Measurements from ENCODE around the gene NPL.

NPL gene

DNA sequence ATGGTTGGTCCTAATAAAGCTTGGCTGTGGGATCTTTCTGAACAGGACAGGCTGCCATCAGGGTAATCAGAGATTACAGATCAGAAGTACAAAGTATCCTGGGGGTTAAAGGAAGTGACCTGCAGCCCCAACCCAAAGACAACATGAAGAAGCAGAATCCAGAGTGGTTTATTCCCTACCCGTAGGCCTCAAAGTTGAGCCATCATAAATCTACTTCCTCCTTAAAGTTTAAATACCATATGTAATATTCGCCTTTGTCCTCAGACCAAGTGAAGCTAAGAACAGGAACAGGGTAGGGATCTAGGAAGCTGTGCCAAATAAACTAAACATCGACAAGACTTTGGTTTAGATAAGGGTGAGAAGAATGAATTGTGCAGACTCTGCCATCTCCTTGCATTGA, 33.6 kb downstream of the NPL start:
- DNase-seq: no peak

DNA sequence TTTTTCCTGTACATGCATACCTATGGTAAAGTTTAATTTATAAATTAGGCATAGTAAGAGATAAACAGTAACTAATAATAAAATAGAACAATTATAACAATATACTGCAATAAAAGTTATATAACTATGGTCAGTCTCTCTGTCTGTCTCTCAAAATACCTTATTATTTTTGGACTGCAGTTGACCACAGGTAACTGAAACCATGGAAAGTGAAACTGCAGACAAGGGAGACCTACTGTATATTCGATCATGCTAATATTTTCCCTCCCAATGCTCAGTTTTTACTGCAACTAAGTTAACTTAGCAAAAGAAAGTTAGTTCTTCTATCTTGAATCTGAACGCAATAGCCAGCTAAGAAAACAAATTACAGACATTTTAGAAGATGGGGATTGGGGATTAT, 37.3 kb downstream of the NPL start:
- DNase-seq: no peak

- DNase-seq: no peak
Observed at GRCh38 chr1:182829285-182829932, 39.8 kb downstream of the NPL start.

GRCh38 chr1:182833271-182833670, 43.7 kb downstream of the NPL start:
- no peak for DNase-seq

DNA sequence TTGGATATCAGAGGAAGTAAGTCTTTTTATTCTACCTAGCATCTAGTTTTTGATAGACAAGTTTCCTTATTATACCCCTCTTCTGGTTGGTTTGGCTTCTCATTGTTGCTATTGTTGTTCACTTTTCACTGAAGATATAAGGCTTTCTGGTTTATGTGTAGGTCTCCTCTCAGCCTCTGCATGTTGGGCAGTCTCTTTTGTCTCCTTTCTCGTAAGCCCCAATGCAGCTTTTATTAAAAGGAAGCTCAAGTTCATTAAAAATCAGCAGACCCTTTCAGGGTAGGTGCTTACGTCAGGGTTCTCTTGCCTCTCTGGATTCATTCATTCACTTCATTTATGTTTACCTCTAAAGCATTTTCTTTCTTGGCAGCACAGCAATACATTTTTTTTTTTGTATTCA, 44.8 kb downstream of the NPL start:
- DNase-seq: peak; percentile 6

DNA sequence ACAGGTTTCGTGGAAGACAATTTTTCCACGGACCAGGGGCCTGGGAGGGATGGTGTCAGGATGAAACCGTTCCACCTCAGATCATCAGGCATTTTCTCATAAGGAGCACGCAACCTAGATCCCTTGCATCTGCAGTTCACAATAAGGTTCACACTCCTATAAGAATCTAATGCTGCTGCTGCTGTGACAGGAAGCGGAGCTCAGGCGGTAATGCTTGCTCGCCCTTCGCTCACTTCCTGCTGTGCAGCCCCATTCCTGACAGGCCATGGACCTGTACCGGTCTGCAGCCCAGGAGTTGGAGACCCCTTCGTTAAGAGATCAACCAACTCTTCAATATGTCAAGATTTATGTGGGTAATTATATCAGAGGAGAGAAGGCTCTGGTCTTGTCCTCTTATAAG, 46.2 kb downstream of the NPL start:
- DNase-seq: no peak

DNA sequence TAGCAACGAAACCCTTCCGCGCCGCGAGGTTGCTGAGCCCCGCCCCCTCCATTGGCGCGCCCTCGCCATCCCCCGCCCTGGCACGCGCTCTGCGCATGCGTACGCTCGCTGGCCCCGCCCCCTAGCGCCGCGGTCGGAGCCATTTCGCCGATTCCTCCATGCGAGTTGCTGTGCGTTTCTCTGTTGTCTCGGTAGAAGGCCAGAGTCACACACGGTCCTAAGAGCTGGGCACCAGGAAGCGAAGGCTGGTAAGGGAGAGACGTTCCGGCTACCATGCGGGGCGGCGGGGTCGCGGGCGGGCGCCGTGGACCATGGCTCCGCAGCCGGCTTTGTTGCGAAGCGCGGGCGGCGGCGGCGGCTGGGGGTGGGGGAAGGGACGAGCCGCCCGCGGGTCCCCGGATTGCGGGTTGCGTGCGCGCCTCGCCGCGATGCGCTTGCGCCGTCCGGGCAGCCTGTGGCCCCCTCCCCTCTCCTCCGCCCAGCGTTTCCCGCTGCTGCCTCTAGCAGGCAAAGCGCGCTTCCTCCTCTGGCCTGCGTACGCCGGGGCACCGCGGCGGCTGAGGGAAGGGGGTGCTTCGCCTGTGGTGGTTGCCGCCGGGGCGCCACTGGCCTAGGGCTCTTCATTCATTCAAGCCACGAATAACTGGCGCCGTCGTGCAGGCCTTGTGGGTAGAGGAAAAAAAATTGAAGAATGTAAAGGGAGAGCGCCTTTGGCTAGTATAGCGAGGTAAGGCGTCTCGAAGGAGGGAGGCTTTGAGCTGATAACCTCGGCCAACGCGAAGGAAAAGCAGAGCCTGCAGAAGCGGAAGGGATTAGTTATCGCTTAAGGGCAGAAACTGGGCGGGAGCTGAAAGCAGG, 49.9 kb downstream of the NPL start, which contains the start of gene DHX9:
DHX9 (plus strand) TSS at position 139 of the 858 bp plus-strand sequence. CDS start 3,220 bp downstream, outside the sequence.
- DNase-seq: peak; percentile 99

DNA sequence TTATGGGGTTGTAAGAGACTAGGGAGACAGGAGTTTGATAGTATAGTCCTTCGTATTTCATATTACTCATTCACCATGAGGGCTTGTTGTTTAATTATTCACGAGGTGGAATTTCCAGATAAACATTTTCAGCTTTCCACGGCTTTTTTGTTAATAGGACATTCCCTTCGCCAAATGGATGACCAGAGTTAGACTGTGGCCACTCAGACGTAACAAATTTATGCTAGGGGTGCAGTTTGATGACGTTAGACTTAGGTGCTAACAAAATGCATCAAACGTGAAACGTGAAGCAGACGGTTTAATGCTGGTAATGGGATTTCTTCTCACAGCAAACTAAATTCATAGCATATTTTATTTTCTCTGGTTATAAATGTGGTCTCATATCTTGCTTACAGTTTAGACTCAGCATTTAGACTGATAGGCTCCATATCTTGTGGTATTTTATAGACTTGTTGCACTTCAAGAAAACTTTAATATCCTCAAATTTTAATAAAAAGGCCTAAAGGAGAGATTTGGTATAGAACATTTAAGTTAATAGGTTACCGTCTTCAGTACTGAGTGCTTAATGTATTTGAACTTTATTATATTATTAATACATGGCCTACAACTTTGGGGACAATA, 51.9 kb downstream of the NPL start:
- DNase-seq: peak; percentile 52

DNA sequence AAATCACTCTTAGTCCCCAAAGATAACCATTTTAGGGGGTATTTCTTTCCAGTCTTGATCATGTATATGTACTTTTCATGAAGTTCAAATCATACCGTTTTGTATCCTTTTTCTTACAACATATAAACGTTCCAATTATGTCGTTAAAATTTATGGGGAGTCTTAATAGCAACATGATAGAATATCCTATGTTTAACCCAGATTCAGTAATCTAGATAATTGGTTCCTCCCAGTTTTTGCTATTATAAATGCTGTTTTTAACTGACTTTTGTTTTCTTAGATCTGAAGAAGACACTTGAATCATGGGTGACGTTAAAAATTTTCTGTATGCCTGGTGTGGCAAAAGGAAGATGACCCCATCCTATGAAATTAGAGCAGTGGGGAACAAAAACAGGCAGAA, 52.7 kb downstream of the NPL start:
- DNase-seq: no peak

GRCh38 chr1:182845379-182845778, 55.8 kb downstream of the NPL start:
- no peak for DNase-seq

DNA sequence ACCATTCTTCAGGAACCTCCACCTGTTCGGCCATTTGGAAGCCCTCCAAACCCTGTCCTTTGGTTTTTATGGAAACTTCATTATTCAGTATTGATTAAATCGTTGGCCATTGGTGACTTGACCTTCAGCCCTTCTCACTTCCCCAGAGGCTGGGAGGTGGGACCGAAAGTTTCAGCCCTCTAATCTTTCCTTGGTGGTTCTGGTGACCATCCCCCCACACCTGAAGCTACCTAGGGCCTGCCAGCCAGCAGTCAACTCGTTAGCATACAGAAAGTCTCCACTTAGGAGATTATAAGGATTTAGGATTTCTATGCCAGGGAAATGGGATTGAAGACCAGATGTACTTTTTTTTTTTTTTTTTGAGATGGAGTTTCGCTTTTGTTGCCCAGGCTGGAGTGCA, 56.3 kb downstream of the NPL start:
- DNase-seq: no peak

GRCh38 chr1:182847105-182847504, 57.5 kb downstream of the NPL start:
- no peak for DNase-seq

DNA sequence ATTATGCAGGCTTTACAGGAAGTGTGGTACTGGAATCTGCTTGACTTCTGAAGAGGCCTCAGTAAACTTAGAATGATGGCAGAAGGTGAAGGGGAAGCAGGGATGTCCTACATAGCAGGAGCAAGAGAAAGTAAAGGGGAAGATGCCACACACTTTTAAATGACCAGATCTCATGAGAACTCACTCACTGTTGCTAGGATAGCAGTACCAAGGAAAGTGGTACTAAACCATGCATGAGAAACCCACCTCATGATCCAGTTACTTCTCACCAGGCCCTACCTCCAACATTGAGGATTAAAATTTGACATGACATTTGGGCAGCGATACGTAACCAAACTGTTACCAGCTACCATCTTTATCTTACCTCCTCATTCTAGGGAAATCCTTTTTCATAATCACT, 59.2 kb downstream of the NPL start:
- DNase-seq: no peak

GRCh38 chr1:182850319-182850718, 60.7 kb downstream of the NPL start:
- no peak for DNase-seq

- DNase-seq: peak; percentile 29
Observed at GRCh38 chr1:182851825-182852224, 62.3 kb downstream of the NPL start.

DNA sequence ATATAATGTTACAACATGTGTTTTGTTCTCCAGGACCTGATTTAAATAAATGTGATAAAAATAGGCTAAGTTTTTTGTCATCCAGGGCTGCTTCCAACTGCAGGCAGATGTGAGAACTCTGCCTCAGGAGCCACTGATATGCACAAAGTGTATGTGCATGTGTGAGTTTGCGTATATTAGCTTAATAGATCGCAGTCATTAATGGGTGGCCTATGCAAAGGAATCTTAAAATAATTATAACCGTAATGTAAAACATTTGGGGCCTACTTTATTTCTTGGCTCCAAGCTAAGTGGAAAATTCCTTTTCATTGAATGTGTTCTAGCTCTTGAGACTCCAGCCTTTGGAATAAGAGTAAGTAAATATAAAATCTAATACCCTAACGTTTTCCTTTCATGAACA, 66.3 kb downstream of the NPL start:
- peak; percentile 34 for DNase-seq

GRCh38 chr1:182857212-182857611, 67.6 kb downstream of the NPL start:
- no peak for DNase-seq

DNA sequence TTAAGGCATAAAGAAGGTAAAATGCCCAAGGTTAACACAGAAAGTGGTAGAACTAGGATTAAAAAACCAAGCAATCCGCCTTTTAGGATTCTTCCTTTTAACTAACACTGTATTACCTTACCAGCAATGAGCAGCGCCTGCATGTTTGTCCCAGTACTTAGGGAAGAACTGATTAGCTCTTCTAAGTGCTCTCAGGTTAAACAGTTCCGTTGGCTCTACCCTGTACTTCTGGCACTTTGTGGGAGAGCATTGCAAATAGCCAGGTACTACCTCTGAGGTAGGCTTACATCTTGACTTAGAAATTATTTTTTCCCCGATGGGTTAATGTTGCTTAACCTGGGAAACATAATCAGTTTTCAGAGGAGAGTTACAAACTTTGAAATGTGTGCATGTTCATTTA, 71.1 kb downstream of the NPL start:
- DNase-seq: no peak

DNA sequence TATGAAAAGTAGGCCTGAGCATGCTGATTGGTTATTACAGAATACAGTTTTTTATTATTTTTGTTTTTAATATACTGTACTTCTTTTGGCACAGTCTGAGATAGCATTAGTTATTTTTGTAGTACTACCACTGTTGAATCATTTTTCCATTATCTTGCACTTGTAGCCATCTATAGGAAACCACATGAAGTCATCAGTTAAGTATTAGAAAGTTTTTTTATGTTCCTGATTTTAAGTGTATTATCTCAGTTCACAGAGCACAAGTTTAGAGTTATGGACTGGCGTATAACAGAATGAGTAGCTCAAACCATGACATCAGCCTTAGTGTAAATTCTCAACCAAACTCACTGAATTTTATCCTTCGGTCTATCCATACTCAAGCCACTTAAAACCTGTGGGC, 72.4 kb downstream of the NPL start:
- DNase-seq: no peak

DNA sequence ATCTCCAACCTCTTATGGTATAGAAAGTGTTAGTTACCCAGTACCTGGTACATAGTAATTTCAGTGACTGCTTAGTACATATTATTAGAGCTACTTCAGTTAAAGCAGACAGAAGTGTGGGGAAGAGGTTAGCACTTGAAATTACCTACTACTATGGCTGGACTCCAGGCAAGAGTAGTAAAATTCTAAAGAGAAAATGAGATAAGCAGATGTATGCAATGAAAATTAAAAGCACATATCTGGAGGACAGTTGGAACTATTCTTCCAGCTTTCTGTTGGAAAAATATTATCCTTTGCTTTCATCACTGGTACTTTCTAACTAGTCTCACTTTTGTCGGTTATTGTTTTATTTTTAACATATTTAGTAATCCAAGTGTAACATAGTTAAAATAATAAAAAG, 73.3 kb downstream of the NPL start:
- no peak for DNase-seq

DNA sequence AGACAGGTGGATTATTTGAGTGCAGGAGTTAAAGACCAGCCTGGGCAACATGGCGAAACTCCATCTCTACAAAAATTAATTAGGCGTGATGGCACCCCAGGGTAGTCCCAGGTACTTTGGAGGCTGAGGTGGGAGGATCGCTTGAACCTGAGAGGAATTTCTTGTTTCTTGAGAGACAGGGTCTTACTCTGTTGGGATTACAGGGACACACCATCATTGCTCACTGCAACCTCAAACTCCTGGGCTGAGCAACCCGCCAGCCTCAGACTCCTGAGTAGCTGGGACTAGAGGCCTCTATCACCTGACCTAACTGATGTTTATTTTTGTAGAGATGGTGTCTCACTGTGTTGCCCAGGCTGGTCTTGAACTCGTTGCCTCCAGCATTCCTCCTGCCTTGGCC, 74.4 kb downstream of the NPL start:
- no peak for DNase-seq

DNA sequence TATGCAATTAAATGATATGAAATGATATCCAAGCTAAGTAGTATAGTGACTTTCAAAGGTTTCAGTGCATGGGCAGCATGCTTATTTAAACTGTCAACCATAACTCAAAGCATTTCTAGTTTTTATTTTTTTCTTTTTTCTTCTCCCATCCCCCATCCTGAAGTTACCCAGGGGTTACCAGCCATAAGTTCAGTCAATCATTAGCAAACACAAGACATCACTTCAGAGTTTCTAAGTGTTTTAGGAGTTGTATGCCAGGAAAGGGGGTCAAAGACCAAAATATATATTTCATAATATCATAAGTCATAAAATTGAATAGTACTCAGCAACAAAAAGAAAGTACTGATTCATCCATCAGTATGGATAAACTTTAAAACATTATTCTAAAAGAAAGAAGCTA, 78.3 kb downstream of the NPL start:
- DNase-seq: no peak

DNA sequence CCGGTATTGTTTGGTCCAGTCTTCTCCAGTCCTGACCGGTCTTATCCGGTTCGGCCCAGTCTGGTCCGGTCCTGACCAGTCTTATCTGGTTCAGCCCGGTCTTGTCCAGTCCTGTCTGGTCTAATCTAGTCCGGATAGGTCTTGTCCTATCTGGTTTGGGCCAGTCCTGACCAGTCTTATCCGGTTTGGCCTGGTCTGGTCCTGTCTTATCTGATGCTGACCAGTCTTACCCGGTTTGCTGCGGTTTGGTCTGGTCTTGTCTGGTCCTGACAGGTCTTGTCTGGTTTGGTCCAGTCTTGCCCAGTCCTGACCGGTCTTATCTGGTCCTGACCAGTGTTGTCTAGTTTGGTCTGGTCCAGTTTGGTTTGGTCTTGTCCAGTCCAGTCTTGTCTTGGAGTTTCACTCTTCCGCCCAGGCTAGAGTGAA, 79.7 kb downstream of the NPL start:
- no peak for DNase-seq

DNA sequence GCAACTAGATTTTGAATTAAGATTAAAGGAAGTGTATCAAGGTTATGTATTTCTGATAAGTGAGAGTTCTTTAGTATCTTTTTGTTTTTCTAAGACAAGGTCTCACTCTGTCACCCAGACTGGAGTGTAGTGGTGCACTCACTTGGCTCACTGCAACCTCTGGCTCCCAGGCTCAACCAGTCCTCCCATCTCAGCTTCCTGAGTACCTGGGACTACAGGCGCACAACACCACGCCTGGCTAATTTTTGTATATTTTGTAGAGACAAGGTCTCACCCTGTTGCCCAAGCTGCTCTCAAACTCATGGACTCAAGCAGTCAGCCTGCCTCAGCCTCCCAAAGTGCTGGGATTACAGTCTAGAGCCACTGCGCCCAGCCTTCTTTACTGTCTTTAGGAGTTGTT, 83.3 kb downstream of the NPL start:
- no peak for DNase-seq
